ENCODE results near the gene SHROOM3.
A peak's percentile ranks its signal among the peaks of the same experiment; 100 is the strongest.

DNA sequence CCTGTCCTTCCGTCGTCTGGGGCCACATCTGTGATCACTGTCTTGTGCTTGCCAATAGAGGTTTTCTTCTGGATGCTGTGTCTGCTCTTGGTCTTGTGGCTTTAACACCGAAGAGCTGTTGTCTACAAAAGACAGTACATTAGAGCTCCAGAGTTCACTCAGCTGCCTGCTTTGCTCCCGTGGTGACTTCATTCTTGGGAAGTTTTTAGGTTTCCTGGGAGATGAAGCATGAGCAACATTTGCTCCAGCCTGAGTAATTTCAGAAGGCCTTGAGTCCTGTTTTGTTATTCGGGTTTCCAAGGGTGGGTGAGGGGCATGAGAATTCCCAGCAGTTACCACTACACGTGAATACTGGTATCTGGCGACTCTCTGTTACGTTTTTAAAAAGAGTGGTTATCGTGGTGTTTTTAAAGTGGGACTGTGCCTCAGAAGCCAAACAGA is 189.2 kb downstream of the SHROOM3 start:
- TF ChIP-seq, protein P1, sequence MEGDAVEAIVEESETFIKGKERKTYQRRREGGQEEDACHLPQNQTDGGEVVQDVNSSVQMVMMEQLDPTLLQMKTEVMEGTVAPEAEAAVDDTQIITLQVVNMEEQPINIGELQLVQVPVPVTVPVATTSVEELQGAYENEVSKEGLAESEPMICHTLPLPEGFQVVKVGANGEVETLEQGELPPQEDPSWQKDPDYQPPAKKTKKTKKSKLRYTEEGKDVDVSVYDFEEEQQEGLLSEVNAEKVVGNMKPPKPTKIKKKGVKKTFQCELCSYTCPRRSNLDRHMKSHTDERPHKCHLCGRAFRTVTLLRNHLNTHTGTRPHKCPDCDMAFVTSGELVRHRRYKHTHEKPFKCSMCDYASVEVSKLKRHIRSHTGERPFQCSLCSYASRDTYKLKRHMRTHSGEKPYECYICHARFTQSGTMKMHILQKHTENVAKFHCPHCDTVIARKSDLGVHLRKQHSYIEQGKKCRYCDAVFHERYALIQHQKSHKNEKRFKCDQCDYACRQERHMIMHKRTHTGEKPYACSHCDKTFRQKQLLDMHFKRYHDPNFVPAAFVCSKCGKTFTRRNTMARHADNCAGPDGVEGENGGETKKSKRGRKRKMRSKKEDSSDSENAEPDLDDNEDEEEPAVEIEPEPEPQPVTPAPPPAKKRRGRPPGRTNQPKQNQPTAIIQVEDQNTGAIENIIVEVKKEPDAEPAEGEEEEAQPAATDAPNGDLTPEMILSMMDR (IDR thresholded peaks at IDR 0.05), result peak in 1 of 3 experiments; percentile 6
- peak; percentile 74 to 79 for TF ChIP-seq POLR2AphosphoS5 (IDR thresholded peaks at IDR 0.05)
- TF ChIP-seq EP300 (IDR thresholded peaks at IDR 0.05), result peak; percentile 66
- no peak for TF ChIP-seq POLR2A (IDR thresholded peaks at IDR 0.05; ENCODE audit: low read depth)

Measured in esophagus muscularis mucosa (tissue), 4 donors.